SK-N-SH (cell line): ENCODE measurements around the gene COIL. TPM values are rescaled to one million over a fixed set of nuclear protein-coding genes. Genes with fewer than 3 reads are reported as not detected.

Experiments used
- CTCF ChIA-PET: fragments of 300-600, 350-600 bp; formaldehyde crosslinking; extraction: SDS; loops from one replicate; lab custom pipeline; 2021; lab: Yijun Ruan, JAX
- POLR2A ChIA-PET: fragments of 350-600 bp; sonication (Branson Sonifier 250); formaldehyde crosslinking; extraction: SDS; loops from one replicate; lab custom pipeline; 2020; ENCODE audit warnings: antibody characterized with exemption, inconsistent platforms; lab: Yijun Ruan, JAX
- DNase-seq: peaks from one replicate; pipeline ENCODE4 v3.0.0; 2012
- H2AFZ ChIP-seq: fragments of 200-600 bp; sonication (generic); 2 replicates; pipeline ENCODE4 v1.8.1; 2016; ENCODE audit warnings: antibody characterized with exemption, mild to moderate bottlenecking, low read depth
- H3F3A ChIP-seq: fragments of 200-600 bp; sonication (generic); replicated peaks from 2 replicates; pipeline ENCODE3; 2016; ENCODE audit warnings: antibody characterized with exemption, mild to moderate bottlenecking; ENCODE audit not compliant: insufficient read depth
- H3K27ac ChIP-seq, 2 experiments: fragments of 200-500 bp in 1 of 2; fragments of 200-600 bp in 1 of 2; sonication (Bioruptor generic) in 1 of 2; sonication (generic), shearing (Covaris generic) in 1 of 2; 2 replicates each; pipeline versions ENCODE4 v1.5.1 to v1.6.1; 2014 to 2016; ENCODE audit warnings: low read depth in 2 of 2, inconsistent platforms in 1 of 2, low read length in 1 of 2, mild to moderate bottlenecking in 1 of 2, mixed read lengths in 1 of 2
- H3K27me3 ChIP-seq: fragments of 200-600 bp; sonication (generic), shearing (Covaris generic); 2 replicates; pipeline ENCODE4 v1.6.1; 2016; ENCODE audit warnings: mixed run types; ENCODE audit not compliant: insufficient read depth
- H3K36me3 ChIP-seq, 2 experiments: fragments of 200-500 bp in 1 of 2; fragments of 200-600 bp in 1 of 2; sonication (Bioruptor generic) in 1 of 2; sonication (generic) in 1 of 2; replicated peaks in 1 of 2; 2 replicates each; pipeline versions ENCODE3 to v1.5.1; 2014 to 2016; ENCODE audit warnings: low read length in 1 of 2, mild to moderate bottlenecking in 1 of 2; ENCODE audit not compliant: insufficient read depth in 2 of 2, control insufficient read depth in 1 of 2
- H3K4me1 ChIP-seq, 2 experiments: fragments of 200-500 bp in 1 of 2; fragments of 200-600 bp in 1 of 2; sonication (Bioruptor generic) in 1 of 2; sonication (generic), shearing (Covaris generic) in 1 of 2; 2 replicates each; pipeline versions ENCODE4 v1.5.1 to v1.6.1; 2014 to 2016; ENCODE audit warnings: low read depth in 1 of 2, low read length in 1 of 2, mixed run types in 1 of 2; ENCODE audit not compliant: insufficient read depth in 2 of 2, control insufficient read depth in 1 of 2
- H3K4me2 ChIP-seq: fragments of 200-600 bp; sonication (generic), shearing (Covaris generic); 2 replicates; pipeline ENCODE4 v1.6.1; 2017; ENCODE audit warnings: mixed run types
- H3K4me3 ChIP-seq, 2 experiments: fragments of 200-500 bp in 1 of 2; fragments of 200-600 bp in 1 of 2; sonication (Bioruptor generic) in 1 of 2; sonication (generic), shearing (Covaris generic) in 1 of 2; 2 replicates each; pipeline versions ENCODE4 v1.5.1 to v1.8.1; 2014 to 2016; ENCODE audit warnings: low read depth in 2 of 2, inconsistent platforms in 1 of 2, low read length in 1 of 2, mild to moderate bottlenecking in 1 of 2, mixed read lengths in 1 of 2, moderate library complexity in 1 of 2
- H3K79me2 ChIP-seq: fragments of 200-600 bp; sonication (generic); 2 replicates; pipeline ENCODE4 v1.8.1; 2017; ENCODE audit warnings: mild to moderate bottlenecking; ENCODE audit not compliant: insufficient read depth
- H3K9ac ChIP-seq: fragments of 200-600 bp; sonication (generic); 2 replicates; pipeline ENCODE4 v1.6.1; 2017; ENCODE audit warnings: mixed run types
- H3K9me2 ChIP-seq: fragments of 200-600 bp; sonication (generic); 2 replicates; pipeline ENCODE4 v1.6.1; 2017; ENCODE audit warnings: mixed run types
- H3K9me3 ChIP-seq: fragments of 200-600 bp; sonication (generic); 2 replicates; pipeline ENCODE4 v1.6.1; 2017; ENCODE audit warnings: mixed run types, mild to moderate bottlenecking, moderate library complexity
- H4K20me1 ChIP-seq: fragments of 200-600 bp; sonication (generic); 2 replicates; pipeline ENCODE4 v1.6.1; 2017; ENCODE audit warnings: mild to moderate bottlenecking, mixed run types; ENCODE audit not compliant: insufficient read depth
- CHD2 ChIP-seq: fragments of 150-350 bp; IDR thresholded peaks from 2 replicates; pipeline ENCODE4 v1.6.1; 2018; ENCODE audit warnings: low read length; ENCODE audit not compliant: partially characterized antibody
- EP300 ChIP-seq, 2 experiments: IDR thresholded peaks; 2 replicates each; pipeline versions ENCODE4 v1.4.0 to v1.6.1; 2012; ENCODE audit warnings: borderline replicate concordance in 1 of 2, low read depth in 1 of 2, low read length in 1 of 2
- EZH2phosphoT487 ChIP-seq: fragments of 200-600 bp; sonication (generic); IDR thresholded peaks from 2 replicates; pipeline ENCODE4 v1.6.1; 2017; ENCODE audit warnings: low read depth, mixed run types, mild to moderate bottlenecking, antibody characterized with exemption, moderate library complexity, borderline replicate concordance
- FOSL2 ChIP-seq: IDR thresholded peaks from 2 replicates; pipeline ENCODE4 v1.4.0; 2012; ENCODE audit warnings: low read depth, mild to moderate bottlenecking, moderate library complexity, borderline replicate concordance
- FOXM1 ChIP-seq: IDR thresholded peaks from 2 replicates; pipeline ENCODE4 v1.4.0; 2012; ENCODE audit warnings: low read depth, mild to moderate bottlenecking
- IRF3 ChIP-seq: fragments of 150-350 bp; IDR thresholded peaks from 2 replicates; pipeline ENCODE4 v1.6.1; 2016; ENCODE audit warnings: mild to moderate bottlenecking, low read depth, low read length
- MEF2A ChIP-seq: IDR thresholded peaks from 2 replicates; pipeline ENCODE4 v1.4.0; 2012; ENCODE audit warnings: low read depth, borderline replicate concordance
- MXI1 ChIP-seq: IDR thresholded peaks from 2 replicates; pipeline ENCODE4 v1.6.1; 2012; ENCODE audit warnings: mild to moderate bottlenecking, low read depth, low read length, improper control_type of control experiment
- NRF1 ChIP-seq: IDR thresholded peaks from 2 replicates; pipeline ENCODE4 v1.6.1; 2012; ENCODE audit warnings: low read depth, mild to moderate bottlenecking, low read length
- TCF12 ChIP-seq: IDR thresholded peaks from 2 replicates; pipeline ENCODE4 v1.4.0; 2012
- YY1 ChIP-seq: IDR thresholded peaks from 2 replicates; pipeline ENCODE4 v1.4.0; 2012; ENCODE audit warnings: low read depth, mild to moderate bottlenecking
- WGBS: methylation state at CpG from one replicate; pipeline ENCODE4 v1.1.6; 2017; ENCODE audit warnings: low lambda C conversion rate; 5-methylcytosine and 5-hydroxymethylcytosine counted together
- polyA plus RNA-seq, 3 experiments: library from polyadenylated mRNA; depleted of rRNA; stranded (reverse); fragments of >200 nt; gene quantifications; 2 replicates each; pipeline ENCODE4 v1.2.3, GENCODE V29; 2012
- TF ChIP-seq, protein P1 (sequence below): IDR thresholded peaks from 2 replicates; pipeline ENCODE4 v1.4.0; 2012; ENCODE audit warnings: low read depth, borderline replicate concordance
- TF ChIP-seq, protein P2 (sequence below): IDR thresholded peaks from 2 replicates; pipeline ENCODE4 v1.4.0; 2012; ENCODE audit warnings: low read depth, borderline replicate concordance

Gene COIL
- polyA plus RNA-seq, 1 of the 3 experiments (the other 2 are of a cell fraction), result 3.9 TPM

DNA sequence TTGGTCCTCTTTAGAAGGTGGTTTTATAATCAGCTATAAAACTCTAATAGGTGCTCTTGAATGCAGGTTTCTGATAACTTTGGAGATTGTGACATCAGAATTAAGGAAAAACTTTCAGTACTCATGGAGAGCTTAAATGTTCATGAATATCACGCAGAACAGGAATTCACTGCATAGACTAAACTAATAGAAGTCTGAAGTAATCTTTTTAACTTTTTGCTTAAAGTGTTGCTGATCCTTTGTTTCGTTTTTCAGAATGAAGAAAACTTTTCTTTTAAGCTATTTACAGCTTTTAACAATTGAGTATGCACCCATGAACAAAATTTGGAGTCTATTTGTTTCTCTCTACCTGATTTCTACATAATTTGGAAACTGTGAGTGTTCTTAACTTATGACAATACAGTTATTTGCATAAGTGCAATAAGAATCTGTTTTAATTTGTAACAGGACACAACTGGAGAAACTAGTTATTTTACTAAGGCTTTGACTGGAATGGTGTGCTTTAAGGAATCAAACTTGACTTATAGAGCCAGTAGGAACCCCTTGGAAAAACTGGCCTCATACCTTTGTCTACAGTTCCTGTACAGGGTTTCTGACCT, 30.0 kb downstream of the COIL start:
- Histone ChIP-seq H3K36me3 (peaks cover 10 to 36% of the 10 kb centered on the region in 2 experiments), H3K9ac (no peak overlapping the region), H3K27me3 (no peaks in the 10 kb centered on the region), H3K9me3 (peaks cover 36% of the 10 kb centered on the region), H3K27ac (no peak overlapping the region), H3K79me2 (no peaks in the 10 kb centered on the region), H3K4me1 (no peaks in the 10 kb centered on the region), H4K20me1 (no peaks in the 10 kb centered on the region), H3F3A (peaks cover 7% of the 10 kb centered on the region), H3K4me3 (no peak overlapping the region), H2AFZ (no peak overlapping the region), H3K4me2 (no peak overlapping the region), H3K9me2 (no peaks in the 10 kb centered on the region)
- 42% methylated on average over 2 of the region's 2 CpGs for WGBS
- TF ChIP-seq TCF12, result no peak
- no peak for TF ChIP-seq EZH2phosphoT487
- TF ChIP-seq MEF2A, result no peak
- TF ChIP-seq CHD2, result no peak
- TF ChIP-seq MXI1, result no peak
- TF ChIP-seq IRF3, result no peak
- TF ChIP-seq, protein P1, sequence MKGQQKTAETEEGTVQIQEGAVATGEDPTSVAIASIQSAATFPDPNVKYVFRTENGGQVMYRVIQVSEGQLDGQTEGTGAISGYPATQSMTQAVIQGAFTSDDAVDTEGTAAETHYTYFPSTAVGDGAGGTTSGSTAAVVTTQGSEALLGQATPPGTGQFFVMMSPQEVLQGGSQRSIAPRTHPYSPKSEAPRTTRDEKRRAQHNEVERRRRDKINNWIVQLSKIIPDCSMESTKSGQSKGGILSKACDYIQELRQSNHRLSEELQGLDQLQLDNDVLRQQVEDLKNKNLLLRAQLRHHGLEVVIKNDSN, result no peak
- TF ChIP-seq YY1, result no peak; the same call in 1 of the 2 replicates
- no peak for TF ChIP-seq EP300 (IDR thresholded peaks at IDR 0.05; ENCODE audit: borderline replicate concordance in 1 of 2, low read depth in 1 of 2, low read length in 1 of 2)
- TF ChIP-seq NRF1, result no peak
- DNase-seq, result no peak
- ChIA-PET CTCF (interaction anchor here (0.9 to 3.0 kb wide), 3 partner anchors 9 to 112 kb away, joined by 3 to 24 read pairs (median 9); no protein-coding TSS in a partner anchor), POLR2A (no interaction called here)

- ChIA-PET POLR2A (no interaction called here), CTCF (interaction anchor here (1.8 to 2.0 kb wide), 2 partner anchors 10 to 110 kb away, joined by 5 read pairs; no protein-coding TSS in a partner anchor)
- TF ChIP-seq, protein P2, sequence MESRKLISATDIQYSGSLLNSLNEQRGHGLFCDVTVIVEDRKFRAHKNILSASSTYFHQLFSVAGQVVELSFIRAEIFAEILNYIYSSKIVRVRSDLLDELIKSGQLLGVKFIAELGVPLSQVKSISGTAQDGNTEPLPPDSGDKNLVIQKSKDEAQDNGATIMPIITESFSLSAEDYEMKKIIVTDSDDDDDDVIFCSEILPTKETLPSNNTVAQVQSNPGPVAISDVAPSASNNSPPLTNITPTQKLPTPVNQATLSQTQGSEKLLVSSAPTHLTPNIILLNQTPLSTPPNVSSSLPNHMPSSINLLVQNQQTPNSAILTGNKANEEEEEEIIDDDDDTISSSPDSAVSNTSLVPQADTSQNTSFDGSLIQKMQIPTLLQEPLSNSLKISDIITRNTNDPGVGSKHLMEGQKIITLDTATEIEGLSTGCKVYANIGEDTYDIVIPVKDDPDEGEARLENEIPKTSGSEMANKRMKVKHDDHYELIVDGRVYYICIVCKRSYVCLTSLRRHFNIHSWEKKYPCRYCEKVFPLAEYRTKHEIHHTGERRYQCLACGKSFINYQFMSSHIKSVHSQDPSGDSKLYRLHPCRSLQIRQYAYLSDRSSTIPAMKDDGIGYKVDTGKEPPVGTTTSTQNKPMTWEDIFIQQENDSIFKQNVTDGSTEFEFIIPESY, result no peak
- TF ChIP-seq TCF12 (no peak), FOXM1 (no peak), FOSL2 (no peak)
Observed at GRCh38 chr17:56929362-56929969, 31.4 kb downstream of the COIL start.

More at GRCh38 chr17:56929362-56929969, 31.4 kb downstream of the COIL start:
- DNase-seq, result no peak
- Histone ChIP-seq H3K4me3 (no peak overlapping the region), H3F3A (peaks cover 7% of the 10 kb centered on the region), H3K4me2 (no peak overlapping the region), H3K79me2 (no peaks in the 10 kb centered on the region), H3K9ac (no peak overlapping the region), H3K9me2 (no peaks in the 10 kb centered on the region), H3K27me3 (no peaks in the 10 kb centered on the region), H3K36me3 (peaks cover 6 to 25% of the 10 kb centered on the region in 2 experiments), H2AFZ (no peak overlapping the region), H3K4me1 (no peaks in the 10 kb centered on the region), H3K9me3 (peaks cover 36% of the 10 kb centered on the region), H4K20me1 (no peaks in the 10 kb centered on the region), H3K27ac (no peak overlapping the region)
